Measurements from ENCODE around the gene HOGA1. TPM values are rescaled to one million over a fixed set of nuclear protein-coding genes. Genes with fewer than 3 reads are reported as not detected.
"Not testable (repeated sequence)": the region's sequence is repeated elsewhere in the genome, so short reads cannot be mapped to it uniquely, and the experiment has no call there.

The HOGA1 gene
- total and polyA plus RNA-seq, 2 experiments from 2014 or later, result 5.8 to 6.9 TPM

- WGBS (ENCODE audit: low lambda C conversion rate, missing lambda C conversion rate), result 4% methylated on average over 47 of the region's 54 CpGs
- Histone ChIP-seq H3K27me3 (no peaks in the 10 kb centered on the region), H3K4me2 (peak within 1 kb of the TSS; percentile 90), H3K36me3 (replicated peaks; ENCODE audit: insufficient read depth, low read depth) (no peaks in the 10 kb centered on the region), H3K9me2 (replicated peaks; ENCODE audit: insufficient read depth) (no peaks in the 10 kb centered on the region), H3K4me3 (peak within 1 kb of the TSS; percentile 99), H3K4me1 (ENCODE audit: insufficient read depth) (peaks cover 13% of the 10 kb centered on the region), H4K20me1 (ENCODE audit: insufficient read depth, poor library complexity, severe bottlenecking) (peaks cover 12% of the 10 kb centered on the region), H3K27ac (peak within 1 kb of the TSS; percentile 92), H3K79me2 (peaks cover 44% of the 10 kb centered on the region), H2AFZ (peak within 1 kb of the TSS; percentile 36), H3K9me3 (ENCODE audit: low read depth) (no peaks in the 10 kb centered on the region)
- TF ChIP-seq EZH2phosphoT487 (IDR thresholded peaks at IDR 0.05; ENCODE audit: low read depth, severe bottlenecking, unreplicated experiment) (no peak), EZH2 (IDR thresholded peaks at IDR 0.05; ENCODE audit: borderline replicate concordance) (no peak)
- TF ChIP-seq, protein P1, sequence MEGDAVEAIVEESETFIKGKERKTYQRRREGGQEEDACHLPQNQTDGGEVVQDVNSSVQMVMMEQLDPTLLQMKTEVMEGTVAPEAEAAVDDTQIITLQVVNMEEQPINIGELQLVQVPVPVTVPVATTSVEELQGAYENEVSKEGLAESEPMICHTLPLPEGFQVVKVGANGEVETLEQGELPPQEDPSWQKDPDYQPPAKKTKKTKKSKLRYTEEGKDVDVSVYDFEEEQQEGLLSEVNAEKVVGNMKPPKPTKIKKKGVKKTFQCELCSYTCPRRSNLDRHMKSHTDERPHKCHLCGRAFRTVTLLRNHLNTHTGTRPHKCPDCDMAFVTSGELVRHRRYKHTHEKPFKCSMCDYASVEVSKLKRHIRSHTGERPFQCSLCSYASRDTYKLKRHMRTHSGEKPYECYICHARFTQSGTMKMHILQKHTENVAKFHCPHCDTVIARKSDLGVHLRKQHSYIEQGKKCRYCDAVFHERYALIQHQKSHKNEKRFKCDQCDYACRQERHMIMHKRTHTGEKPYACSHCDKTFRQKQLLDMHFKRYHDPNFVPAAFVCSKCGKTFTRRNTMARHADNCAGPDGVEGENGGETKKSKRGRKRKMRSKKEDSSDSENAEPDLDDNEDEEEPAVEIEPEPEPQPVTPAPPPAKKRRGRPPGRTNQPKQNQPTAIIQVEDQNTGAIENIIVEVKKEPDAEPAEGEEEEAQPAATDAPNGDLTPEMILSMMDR (IDR thresholded peaks at IDR 0.05; ENCODE audit: poor library complexity), result no peak
- DNase-seq (ENCODE audit: low spot score), result peak; percentile 100
Measured at GRCh38 chr10:97640174-97640867, 56.1 kb downstream of the HOGA1 start, which contains the start of gene PI4K2A. TSS of gene PI4K2A (plus strand) at chr10:97640671. CDS start at chr10:97640743, 72 bp downstream.

DNA sequence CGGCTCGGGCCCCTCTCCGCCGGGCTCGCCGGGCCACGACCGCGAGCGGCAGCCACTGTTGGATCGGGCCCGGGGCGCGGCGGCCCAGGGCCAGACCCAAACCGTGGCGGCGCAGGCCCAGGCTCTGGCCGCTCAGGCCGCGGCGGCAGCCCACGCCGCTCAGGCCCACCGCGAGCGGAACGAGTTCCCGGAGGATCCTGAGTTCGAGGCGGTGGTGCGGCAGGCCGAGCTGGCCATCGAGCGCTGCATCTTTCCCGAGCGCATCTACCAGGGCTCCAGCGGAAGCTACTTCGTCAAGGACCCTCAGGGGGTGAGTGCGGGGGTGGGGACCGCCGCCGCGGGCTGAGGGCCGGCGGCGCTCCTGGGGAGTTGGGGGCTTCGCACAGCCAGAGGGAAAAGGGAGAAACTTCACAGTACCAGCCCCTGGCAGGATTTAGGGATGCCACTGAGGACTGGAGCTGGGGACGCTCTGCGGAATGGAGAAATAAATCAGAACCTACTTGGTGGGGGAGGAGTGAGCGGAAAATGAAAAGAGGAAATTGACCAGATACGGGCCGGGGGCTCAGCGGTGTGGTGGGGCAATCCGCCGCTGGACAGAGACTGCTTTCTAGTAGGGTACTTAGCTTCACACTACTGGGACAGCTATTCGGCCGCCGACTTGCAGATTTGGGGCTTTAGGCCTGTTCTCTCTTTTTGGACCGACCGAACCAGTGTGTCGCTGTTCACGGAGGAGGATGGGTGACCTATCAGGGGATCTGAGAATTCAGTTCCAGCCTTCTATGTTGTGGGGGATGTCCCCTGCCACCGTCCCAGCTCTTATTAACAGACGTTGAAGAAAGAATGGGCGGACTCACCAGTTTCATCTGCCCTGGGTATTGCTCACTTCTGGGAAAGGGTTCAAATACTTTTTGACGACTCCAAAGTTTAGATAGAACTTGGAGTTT lies 57.0 kb downstream of the HOGA1 start:
- no peaks in the 10 kb centered on the region for H3K36me3 ChIP-seq (replicated peaks; ENCODE audit: insufficient read depth, low read depth)
- WGBS (ENCODE audit: low lambda C conversion rate, missing lambda C conversion rate), result 2% methylated on average over 61 of the region's 67 CpGs
- no peaks in the 10 kb centered on the region for H3K27me3 ChIP-seq
- TF ChIP-seq EZH2 (IDR thresholded peaks at IDR 0.05; ENCODE audit: borderline replicate concordance) (no peak), EZH2phosphoT487 (IDR thresholded peaks at IDR 0.05; ENCODE audit: low read depth, severe bottlenecking, unreplicated experiment) (no peak)
- TF ChIP-seq, protein P1 (IDR thresholded peaks at IDR 0.05; ENCODE audit: poor library complexity), result no peak
- H4K20me1 ChIP-seq (ENCODE audit: insufficient read depth, poor library complexity, severe bottlenecking), result peaks cover 12% of the 10 kb centered on the region
- H3K4me1 ChIP-seq (ENCODE audit: insufficient read depth), result peaks cover 13% of the 10 kb centered on the region
- H3K9me3 ChIP-seq (ENCODE audit: low read depth), result no peaks in the 10 kb centered on the region
- peaks cover 51% of the 10 kb centered on the region for H3K79me2 ChIP-seq
- peak overlapping the region; percentile 92 for H3K27ac ChIP-seq
- peak; percentile 44 for DNase-seq (ENCODE audit: low spot score)
- peak overlapping the region; percentile 90 for H3K4me2 ChIP-seq
- H3K4me3 ChIP-seq, result peak overlapping the region; percentile 99
- H3K9me2 ChIP-seq (replicated peaks; ENCODE audit: insufficient read depth), result no peaks in the 10 kb centered on the region
- peak overlapping the region; percentile 36 for H2AFZ ChIP-seq

GRCh38 chr10:97642471-97643159 lies 58.4 kb downstream of the HOGA1 start:
- H3K9me2 ChIP-seq (replicated peaks; ENCODE audit: insufficient read depth); H3K9me3 ChIP-seq (ENCODE audit: low read depth); H2AFZ ChIP-seq; H3K36me3 ChIP-seq (replicated peaks; ENCODE audit: insufficient read depth, low read depth); H3K27ac ChIP-seq; DNase-seq (ENCODE audit: low spot score); H3K27me3 ChIP-seq; H3K4me3 ChIP-seq: not testable (repeated sequence)
- Histone ChIP-seq H3K4me2 (peak overlapping the region; percentile 90), H3K79me2 (peaks cover 65% of the 10 kb centered on the region), H3K4me1 (ENCODE audit: insufficient read depth) (peaks cover 13% of the 10 kb centered on the region), H4K20me1 (ENCODE audit: insufficient read depth, poor library complexity, severe bottlenecking) (peaks cover 12% of the 10 kb centered on the region)
- WGBS (ENCODE audit: low lambda C conversion rate, missing lambda C conversion rate), result 91% methylated on average over 13 of the region's 13 CpGs

All from hepatocyte (in vitro differentiated cells).